ENCODE measurements around the gene LRRC56.
A peak's percentile ranks its signal among the peaks of the same experiment; 100 is the strongest.

Gene LRRC56

GRCh38 chr11:560305-561147 is 23.2 kb downstream of the LRRC56 start, which contains the start of the genes LMNTD2 and RASSF7:
LMNTD2 (minus strand) TSS chr11:560738; CDS start chr11:560716, 22 bp downstream.
RASSF7 (plus strand) TSS chr11:560970; CDS start chr11:561769, 799 bp downstream.
- peak; percentile 47; the same call in 1 of the 2 replicates for TF ChIP-seq POLR2A (IDR thresholded peaks at IDR 0.05; ENCODE audit: low read depth, low read length)
- no peak for FAIRE-seq
- peak; percentile 97 for DNase-seq (ENCODE audit: insufficient read length, low spot score)

- peak; percentile 24; the same call in 1 of the 2 replicates for TF ChIP-seq POLR2A (IDR thresholded peaks at IDR 0.05; ENCODE audit: low read depth, low read length)
- FAIRE-seq (no peak), DNase-seq (ENCODE audit: insufficient read length, low spot score) (peak; percentile 93)
These were observed 24.0 kb downstream of the LRRC56 start for GRCh38 chr11:561148-562003.

- no peak for FAIRE-seq
- no peak for DNase-seq (ENCODE audit: insufficient read length, low spot score)
- TF ChIP-seq POLR2A (IDR thresholded peaks at IDR 0.05; ENCODE audit: low read depth, low read length), result no peak
These were observed 24.8 kb downstream of the LRRC56 start for GRCh38 chr11:562046-562645.

- DNase-seq (ENCODE audit: insufficient read length, low spot score) (no peak), FAIRE-seq (no peak)
- TF ChIP-seq POLR2A (IDR thresholded peaks at IDR 0.05; ENCODE audit: low read depth, low read length), result 0 out of 2 replicates have a peak, but pooled peaks have one; percentile 9
These were observed 25.9 kb downstream of the LRRC56 start for GRCh38 chr11:563066-563811.

GRCh38 chr11:563812-564578 is 26.7 kb downstream of the LRRC56 start:
- FAIRE-seq (no peak), DNase-seq (ENCODE audit: insufficient read length, low spot score) (no peak)
- peak; percentile 11; the same call in 1 of the 2 replicates for TF ChIP-seq POLR2A (IDR thresholded peaks at IDR 0.05; ENCODE audit: low read depth, low read length)

GRCh38 chr11:565921-566509 is 28.7 kb downstream of the LRRC56 start:
- FAIRE-seq (no peak), DNase-seq (ENCODE audit: insufficient read length, low spot score) (no peak)
- TF ChIP-seq POLR2A (IDR thresholded peaks at IDR 0.05; ENCODE audit: low read depth, low read length), result peak; percentile 2; the same call in 1 of the 2 replicates

GRCh38 chr11:567011-567628 is 29.8 kb downstream of the LRRC56 start:
- DNase-seq (ENCODE audit: insufficient read length, low spot score) (no peak), FAIRE-seq (no peak)
- no peak for TF ChIP-seq POLR2A (IDR thresholded peaks at IDR 0.05; ENCODE audit: low read depth, low read length)

GRCh38 chr11:567629-568292 is 30.4 kb downstream of the LRRC56 start:
- DNase-seq (ENCODE audit: insufficient read length, low spot score), result no peak
- TF ChIP-seq POLR2A (IDR thresholded peaks at IDR 0.05; ENCODE audit: low read depth, low read length), result peak; percentile 27; the same call in 1 of the 2 replicates
- no peak for FAIRE-seq

- DNase-seq (ENCODE audit: insufficient read length, low spot score) (peak; percentile 99), FAIRE-seq (no peak)
- peak; percentile 68; the same call in 1 of the 2 replicates for TF ChIP-seq POLR2A (IDR thresholded peaks at IDR 0.05; ENCODE audit: low read depth, low read length)
These were observed 31.2 kb downstream of the LRRC56 start for GRCh38 chr11:568306-569157.

- no peak for FAIRE-seq
- DNase-seq (ENCODE audit: insufficient read length, low spot score), result no peak
- TF ChIP-seq POLR2A (IDR thresholded peaks at IDR 0.05; ENCODE audit: low read depth, low read length), result peak; percentile 8; the same call in 1 of the 2 replicates
These were observed 32.0 kb downstream of the LRRC56 start for GRCh38 chr11:569158-569885.

All from H54 (cell line).